ENCODE data around the gene E2F4. TPM values are rescaled to one million over a fixed set of nuclear protein-coding genes. Genes with fewer than 3 reads are reported as not detected.

Gene E2F4
- total and polyA plus RNA-seq, 2 of the 13 experiments (the other 11 are each of a cell fraction or from before 2014, with no cell fraction given), result 84.8 to 91.2 TPM

DNA sequence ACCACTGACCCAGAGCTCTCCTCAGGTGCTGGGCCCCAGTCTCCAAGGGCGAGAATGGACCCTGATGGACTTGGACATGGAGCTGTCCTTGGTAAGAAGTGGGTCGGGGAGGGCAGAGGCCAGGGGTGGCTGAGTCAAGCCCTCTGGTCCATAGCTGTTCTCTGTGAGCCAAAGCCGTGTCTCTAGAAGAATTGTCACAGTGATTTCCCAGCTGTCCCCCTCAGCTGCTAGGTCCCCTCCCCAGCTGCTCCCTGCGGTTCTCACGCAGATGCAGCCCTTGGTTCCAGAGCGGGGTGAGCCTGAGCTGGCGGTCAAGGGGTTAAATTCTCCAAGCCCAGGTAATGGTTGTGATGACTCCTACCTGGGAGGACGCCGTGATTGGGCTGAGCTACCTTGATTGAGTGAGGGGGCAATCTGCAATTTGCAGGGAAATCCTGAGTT, 22.9 kb upstream of the E2F4 start (continued):
- TF ChIP-seq, protein P1, sequence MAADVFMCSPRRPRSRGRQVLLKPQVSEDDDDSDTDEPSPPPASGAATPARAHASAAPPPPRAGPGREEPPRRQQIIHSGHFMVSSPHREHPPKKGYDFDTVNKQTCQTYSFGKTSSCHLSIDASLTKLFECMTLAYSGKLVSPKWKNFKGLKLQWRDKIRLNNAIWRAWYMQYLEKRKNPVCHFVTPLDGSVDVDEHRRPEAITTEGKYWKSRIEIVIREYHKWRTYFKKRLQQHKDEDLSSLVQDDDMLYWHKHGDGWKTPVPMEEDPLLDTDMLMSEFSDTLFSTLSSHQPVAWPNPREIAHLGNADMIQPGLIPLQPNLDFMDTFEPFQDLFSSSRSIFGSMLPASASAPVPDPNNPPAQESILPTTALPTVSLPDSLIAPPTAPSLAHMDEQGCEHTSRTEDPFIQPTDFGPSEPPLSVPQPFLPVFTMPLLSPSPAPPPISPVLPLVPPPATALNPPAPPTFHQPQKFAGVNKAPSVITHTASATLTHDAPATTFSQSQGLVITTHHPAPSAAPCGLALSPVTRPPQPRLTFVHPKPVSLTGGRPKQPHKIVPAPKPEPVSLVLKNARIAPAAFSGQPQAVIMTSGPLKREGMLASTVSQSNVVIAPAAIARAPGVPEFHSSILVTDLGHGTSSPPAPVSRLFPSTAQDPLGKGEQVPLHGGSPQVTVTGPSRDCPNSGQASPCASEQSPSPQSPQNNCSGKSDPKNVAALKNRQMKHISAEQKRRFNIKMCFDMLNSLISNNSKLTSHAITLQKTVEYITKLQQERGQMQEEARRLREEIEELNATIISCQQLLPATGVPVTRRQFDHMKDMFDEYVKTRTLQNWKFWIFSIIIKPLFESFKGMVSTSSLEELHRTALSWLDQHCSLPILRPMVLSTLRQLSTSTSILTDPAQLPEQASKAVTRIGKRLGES (CRISPR knock-in tag; IDR thresholded peaks at IDR 0.05; ENCODE audit: borderline replicate concordance), result no peak
- TF ChIP-seq, protein P2, sequence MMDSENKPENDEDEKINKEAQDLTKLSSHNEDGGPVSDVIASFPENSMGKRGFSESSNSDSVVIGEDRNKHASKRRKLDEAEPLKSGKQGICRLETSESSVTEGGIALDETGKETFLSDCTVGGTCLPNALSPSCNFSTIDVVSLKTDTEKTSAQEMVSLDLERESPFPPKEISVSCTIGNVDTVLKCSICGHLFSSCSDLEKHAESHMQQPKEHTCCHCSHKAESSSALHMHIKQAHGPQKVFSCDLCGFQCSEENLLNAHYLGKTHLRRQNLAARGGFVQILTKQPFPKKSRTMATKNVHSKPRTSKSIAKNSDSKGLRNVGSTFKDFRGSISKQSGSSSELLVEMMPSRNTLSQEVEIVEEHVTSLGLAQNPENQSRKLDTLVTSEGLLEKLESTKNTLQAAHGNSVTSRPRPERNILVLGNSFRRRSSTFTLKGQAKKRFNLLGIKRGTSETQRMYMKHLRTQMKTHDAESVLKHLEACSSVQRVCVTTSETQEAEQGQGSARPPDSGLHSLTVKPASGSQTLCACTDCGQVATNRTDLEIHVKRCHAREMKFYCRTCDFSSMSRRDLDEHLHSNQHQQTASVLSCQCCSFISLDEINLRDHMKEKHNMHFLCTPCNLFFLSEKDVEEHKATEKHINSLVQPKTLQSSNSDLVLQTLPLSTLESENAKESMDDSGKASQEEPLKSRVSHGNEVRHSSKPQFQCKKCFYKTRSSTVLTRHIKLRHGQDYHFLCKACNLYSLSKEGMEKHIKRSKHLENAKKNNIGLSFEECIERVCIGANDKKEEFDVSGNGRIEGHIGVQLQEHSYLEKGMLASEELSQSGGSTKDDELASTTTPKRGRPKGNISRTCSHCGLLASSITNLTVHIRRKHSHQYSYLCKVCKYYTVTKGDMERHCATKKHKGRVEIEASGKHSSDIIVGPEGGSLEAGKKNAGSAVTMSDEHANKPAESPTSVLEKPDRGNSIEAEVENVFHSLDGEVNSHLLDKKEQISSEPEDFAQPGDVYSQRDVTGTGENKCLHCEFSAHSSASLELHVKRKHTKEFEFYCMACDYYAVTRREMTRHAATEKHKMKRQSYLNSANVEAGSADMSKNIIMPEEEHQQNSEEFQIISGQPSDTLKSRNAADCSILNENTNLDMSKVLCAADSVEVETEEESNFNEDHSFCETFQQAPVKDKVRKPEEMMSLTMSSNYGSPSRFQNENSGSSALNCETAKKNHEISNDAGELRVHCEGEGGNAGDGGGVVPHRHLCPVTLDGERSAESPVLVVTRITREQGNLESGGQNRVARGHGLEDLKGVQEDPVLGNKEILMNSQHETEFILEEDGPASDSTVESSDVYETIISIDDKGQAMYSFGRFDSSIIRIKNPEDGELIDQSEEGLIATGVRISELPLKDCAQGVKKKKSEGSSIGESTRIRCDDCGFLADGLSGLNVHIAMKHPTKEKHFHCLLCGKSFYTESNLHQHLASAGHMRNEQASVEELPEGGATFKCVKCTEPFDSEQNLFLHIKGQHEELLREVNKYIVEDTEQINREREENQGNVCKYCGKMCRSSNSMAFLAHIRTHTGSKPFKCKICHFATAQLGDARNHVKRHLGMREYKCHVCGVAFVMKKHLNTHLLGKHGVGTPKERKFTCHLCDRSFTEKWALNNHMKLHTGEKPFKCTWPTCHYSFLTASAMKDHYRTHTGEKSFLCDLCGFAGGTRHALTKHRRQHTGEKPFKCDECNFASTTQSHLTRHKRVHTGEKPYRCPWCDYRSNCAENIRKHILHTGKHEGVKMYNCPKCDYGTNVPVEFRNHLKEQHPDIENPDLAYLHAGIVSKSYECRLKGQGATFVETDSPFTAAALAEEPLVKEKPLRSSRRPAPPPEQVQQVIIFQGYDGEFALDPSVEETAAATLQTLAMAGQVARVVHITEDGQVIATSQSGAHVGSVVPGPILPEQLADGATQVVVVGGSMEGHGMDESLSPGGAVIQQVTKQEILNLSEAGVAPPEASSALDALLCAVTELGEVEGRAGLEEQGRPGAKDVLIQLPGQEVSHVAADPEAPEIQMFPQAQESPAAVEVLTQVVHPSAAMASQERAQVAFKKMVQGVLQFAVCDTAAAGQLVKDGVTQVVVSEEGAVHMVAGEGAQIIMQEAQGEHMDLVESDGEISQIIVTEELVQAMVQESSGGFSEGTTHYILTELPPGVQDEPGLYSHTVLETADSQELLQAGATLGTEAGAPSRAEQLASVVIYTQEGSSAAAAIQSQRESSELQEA (CRISPR knock-in tag; IDR thresholded peaks at IDR 0.05; ENCODE audit: not compliant biosample characterization), result peak; percentile 2
- TF ChIP-seq MAFK (conservative IDR thresholded peaks at IDR 0.05 in 1 of 2, IDR thresholded peaks at IDR 0.05 in 1 of 2; ENCODE audit: low read length in 2 of 2) (no peak), ZNF12 (CRISPR knock-in tag; IDR thresholded peaks at IDR 0.05) (no peak), FOXK1 (CRISPR knock-in tag; IDR thresholded peaks at IDR 0.05; ENCODE audit: borderline replicate concordance, low read depth) (no peak), SRY (CRISPR knock-in tag; IDR thresholded peaks at IDR 0.05) (no peak), ZNF431 (CRISPR knock-in tag; IDR thresholded peaks at IDR 0.05; ENCODE audit: borderline replicate concordance, low read depth) (no peak), SAP130 (CRISPR knock-in tag; IDR thresholded peaks at IDR 0.05; ENCODE audit: low read depth) (0 out of 2 replicates have a peak, but pooled peaks have one; percentile 12), NAIF1 (CRISPR knock-in tag; IDR thresholded peaks at IDR 0.05; ENCODE audit: borderline replicate concordance) (no peak)
- TF ChIP-seq, protein P3, sequence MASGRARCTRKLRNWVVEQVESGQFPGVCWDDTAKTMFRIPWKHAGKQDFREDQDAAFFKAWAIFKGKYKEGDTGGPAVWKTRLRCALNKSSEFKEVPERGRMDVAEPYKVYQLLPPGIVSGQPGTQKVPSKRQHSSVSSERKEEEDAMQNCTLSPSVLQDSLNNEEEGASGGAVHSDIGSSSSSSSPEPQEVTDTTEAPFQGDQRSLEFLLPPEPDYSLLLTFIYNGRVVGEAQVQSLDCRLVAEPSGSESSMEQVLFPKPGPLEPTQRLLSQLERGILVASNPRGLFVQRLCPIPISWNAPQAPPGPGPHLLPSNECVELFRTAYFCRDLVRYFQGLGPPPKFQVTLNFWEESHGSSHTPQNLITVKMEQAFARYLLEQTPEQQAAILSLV (CRISPR knock-in tag; IDR thresholded peaks at IDR 0.05; ENCODE audit: borderline replicate concordance), result no peak
- TF ChIP-seq, protein P4, sequence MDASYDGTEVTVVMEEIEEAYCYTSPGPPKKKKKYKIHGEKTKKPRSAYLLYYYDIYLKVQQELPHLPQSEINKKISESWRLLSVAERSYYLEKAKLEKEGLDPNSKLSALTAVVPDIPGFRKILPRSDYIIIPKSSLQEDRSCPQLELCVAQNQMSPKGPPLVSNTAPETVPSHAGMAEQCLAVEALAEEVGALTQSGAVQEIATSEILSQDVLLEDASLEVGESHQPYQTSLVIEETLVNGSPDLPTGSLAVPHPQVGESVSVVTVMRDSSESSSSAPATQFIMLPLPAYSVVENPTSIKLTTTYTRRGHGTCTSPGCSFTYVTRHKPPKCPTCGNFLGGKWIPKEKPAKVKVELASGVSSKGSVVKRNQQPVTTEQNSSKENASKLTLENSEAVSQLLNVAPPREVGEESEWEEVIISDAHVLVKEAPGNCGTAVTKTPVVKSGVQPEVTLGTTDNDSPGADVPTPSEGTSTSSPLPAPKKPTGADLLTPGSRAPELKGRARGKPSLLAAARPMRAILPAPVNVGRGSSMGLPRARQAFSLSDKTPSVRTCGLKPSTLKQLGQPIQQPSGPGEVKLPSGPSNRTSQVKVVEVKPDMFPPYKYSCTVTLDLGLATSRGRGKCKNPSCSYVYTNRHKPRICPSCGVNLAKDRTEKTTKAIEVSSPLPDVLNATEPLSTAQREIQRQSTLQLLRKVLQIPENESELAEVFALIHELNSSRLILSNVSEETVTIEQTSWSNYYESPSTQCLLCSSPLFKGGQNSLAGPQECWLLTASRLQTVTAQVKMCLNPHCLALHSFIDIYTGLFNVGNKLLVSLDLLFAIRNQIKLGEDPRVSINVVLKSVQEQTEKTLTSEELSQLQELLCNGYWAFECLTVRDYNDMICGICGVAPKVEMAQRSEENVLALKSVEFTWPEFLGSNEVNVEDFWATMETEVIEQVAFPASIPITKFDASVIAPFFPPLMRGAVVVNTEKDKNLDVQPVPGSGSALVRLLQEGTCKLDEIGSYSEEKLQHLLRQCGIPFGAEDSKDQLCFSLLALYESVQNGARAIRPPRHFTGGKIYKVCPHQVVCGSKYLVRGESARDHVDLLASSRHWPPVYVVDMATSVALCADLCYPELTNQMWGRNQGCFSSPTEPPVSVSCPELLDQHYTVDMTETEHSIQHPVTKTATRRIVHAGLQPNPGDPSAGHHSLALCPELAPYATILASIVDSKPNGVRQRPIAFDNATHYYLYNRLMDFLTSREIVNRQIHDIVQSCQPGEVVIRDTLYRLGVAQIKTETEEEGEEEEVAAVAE (CRISPR knock-in tag; IDR thresholded peaks at IDR 0.05; ENCODE audit: borderline replicate concordance), result no peak
